NCI-H446 treated with DMSO at 0.1 percent for 48 hours (cell line): Measurements from ENCODE around the gene FMNL3.
"Not testable (repeated sequence)": the region's sequence is repeated elsewhere in the genome, so short reads cannot be mapped to it uniquely, and the experiment has no call there.

Experiments
- DNase-seq: peaks from one replicate; lab custom pipeline; 2025; lab: John Stamatoyannopoulos, UW

FMNL3 gene

GRCh38 chr12:49632986-49633702 lies 74.1 kb downstream of the FMNL3 start:
- no peak for DNase-seq

GRCh38 chr12:49632401-49632800 lies 74.8 kb downstream of the FMNL3 start:
- no peak for DNase-seq

- no peak for DNase-seq
Observed at GRCh38 chr12:49631336-49631907, 75.8 kb downstream of the FMNL3 start.

DNA sequence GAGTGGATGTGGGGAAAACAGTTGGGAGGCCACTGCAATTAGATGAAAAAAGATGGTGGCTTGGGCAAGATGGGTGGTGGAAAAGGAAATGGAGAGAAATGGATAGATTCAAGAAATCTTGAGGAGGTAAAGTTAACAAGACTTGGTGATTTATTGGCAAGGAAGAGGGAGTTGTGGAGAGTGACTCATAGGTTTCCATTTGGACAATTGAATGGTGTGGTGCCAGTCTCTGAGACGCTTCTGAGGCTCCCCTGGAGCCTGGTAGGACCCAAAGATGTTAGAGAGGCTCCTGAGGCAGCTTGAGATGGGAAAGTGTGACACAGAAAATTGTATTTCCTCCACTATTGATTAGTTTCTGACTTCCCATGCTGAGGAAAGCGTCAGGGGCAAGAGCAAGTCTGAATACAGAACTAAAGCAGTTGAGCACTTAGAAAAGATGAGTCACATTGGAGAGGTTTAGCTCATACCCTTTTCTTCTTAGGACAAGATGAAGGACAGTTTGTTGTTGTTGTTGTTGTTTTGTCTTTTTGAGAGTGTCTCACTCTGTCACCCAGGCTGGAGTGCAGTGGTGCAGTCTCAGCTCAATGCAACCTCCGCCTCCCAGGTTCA lies 79.3 kb downstream of the FMNL3 start:
- no peak for DNase-seq

GRCh38 chr12:49626836-49627235 lies 80.4 kb downstream of the FMNL3 start:
- no peak for DNase-seq

GRCh38 chr12:49626169-49626835 lies 80.9 kb downstream of the FMNL3 start:
- DNase-seq, result no peak

GRCh38 chr12:49624921-49625577 lies 82.2 kb downstream of the FMNL3 start:
- no peak for DNase-seq

DNA sequence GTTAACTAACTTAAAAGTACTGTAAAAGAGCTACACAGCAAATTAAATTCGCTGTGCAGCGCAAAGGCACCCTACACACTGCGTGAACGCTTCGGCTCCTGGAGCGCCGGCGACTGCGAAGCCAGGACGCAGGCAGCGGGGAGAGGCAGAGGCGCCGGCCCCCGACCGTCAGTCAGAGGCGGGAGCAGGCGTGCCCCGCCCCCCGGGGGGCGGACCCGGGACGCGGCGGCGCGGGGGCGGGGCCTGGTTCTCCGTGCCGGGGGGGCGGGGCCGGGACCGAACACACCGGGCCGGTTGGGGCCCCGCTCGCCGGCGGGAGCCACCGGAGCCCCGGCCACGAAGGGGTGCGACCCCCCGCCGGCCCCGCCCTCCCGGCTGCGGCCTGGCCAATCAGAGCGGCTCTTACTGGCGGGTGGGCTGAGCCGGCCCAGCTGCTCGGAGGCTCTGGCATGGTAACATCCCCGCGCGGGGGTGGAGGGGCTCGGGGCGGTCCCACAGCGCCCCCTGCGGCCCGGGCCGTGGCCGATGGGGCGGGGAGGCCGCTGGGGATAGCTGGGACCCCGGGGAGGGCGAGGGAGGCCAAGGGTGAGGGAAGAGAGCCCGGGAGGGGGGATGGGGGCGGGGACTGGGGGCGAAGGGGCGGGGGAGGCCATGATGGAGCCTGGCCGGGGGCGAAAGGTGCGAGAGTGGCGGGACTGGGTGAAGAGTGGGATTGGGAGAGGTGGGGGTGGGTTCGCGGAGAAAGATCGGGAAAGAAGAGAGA lies 83.9 kb downstream of the FMNL3 start, which contains the start of gene PRPF40B:
PRPF40B (plus strand) TSS at position 420 of the 763 bp plus-strand sequence; CDS start at position 450, 30 bp downstream.
- DNase-seq, result peak; percentile 72

GRCh38 chr12:49622501-49623141 lies 84.6 kb downstream of the FMNL3 start:
- peak; percentile 49 for DNase-seq

DNA sequence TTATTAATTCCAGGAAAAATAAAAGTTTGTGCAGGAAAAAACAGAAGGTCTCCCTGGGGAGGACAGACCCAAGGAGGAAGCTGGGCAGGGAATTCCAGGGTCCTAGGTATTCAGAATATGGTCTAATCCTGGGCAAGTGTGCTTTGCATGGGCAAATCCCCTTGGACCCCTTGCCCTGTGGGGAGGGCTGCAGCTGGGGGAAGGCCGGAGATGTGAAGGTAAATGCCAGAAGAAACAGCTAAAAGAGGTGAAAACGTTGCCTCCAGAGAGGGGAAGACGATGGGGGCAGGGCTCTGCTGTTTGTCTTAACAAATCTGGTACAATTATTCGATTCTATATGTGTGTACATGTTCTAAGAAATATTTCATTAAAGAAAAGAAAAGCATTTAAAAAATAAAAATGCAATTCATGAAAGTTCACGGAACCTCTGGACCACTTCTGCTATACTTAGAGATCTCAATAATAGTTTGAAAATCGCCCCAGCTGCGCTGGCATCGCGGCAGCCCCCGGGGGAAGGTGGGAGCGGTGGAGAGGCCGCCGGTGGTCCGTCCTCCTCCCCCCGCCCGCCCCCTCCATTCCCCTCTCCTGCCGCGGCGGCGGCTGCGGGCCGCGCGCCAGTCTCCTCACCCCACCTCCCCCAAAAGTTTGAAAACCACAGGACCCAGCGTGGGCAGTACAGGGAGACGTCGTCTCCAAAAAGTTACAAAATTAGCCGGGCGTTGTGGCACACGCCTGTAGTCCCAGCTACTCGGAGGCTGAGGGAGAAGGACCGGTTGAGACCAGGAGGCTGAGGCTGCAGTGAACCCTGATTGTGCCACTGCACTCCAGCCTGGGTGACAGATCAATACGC lies 85.3 kb downstream of the FMNL3 start:
- no peak for DNase-seq

DNA sequence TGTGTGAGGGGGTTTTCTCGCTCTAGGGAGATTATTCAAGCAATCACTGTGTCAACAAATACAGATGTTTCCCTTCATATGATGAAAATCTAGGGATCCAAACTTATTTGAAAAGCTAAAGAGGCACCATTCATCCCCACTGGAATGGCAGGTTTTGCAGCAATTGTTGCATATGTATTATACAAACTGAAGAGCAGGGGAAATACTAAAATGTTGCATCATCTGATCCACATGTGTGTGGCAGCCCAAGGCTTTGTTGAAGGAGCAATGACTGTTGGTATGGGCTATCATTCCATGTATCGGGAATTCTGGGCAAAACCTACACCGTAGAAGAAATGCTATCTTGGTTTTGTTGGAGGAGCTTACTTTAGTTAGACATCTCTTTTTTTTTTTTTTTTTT lies 87.9 kb downstream of the FMNL3 start:
- DNase-seq, result no peak

DNA sequence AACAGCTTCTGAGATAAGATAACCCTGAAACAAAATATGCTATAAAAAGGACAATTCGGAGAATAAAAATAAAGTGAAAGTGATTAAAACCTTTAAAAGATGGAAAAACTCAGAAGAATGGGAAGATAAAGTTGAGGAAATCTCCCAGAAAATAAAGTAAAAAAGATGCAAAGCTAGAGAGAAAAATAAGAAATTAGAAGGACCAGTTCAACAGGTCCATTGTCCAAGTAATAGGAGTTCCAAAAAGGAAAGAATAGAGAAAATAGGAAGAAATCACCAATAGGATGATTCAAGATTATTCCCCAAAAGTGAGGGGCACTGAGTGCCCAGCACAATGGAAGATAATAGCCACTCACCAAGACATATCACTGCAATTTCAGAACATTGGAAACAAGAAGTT lies 88.6 kb downstream of the FMNL3 start:
- DNase-seq, result no peak

DNA sequence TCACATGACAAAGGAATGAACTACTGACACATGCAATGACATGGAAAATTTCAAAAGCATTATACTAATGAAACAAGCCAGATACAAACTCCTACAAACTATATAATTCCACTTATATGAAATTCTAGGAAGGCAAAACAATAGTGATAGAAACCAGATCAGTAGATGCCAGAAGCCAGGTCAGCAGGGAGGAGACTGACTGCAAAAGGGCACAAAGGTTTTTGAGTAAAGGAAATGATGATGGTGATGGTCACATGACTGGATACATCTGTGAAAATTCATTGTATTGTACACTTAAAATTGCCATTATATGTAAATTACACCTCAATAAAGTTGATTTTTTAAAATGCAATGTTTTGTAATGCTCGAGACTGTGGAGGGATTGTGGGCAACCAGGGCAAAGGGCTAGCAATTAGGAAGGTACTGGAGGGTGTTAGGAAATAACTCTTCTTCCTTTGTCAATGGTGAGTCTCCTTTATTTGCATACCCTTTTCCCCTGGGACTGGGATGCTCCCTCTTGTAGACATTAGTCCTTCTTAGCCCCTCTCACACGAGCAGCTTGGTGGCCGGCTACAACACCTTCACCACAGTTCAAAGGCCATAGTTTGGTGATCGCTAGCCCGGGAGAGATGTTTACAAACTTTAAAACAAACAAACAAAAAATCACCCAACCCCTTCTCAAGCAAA lies 90.5 kb downstream of the FMNL3 start:
- no peak for DNase-seq

- DNase-seq, result no peak
Observed at GRCh38 chr12:49615725-49616124, 91.5 kb downstream of the FMNL3 start.

DNA sequence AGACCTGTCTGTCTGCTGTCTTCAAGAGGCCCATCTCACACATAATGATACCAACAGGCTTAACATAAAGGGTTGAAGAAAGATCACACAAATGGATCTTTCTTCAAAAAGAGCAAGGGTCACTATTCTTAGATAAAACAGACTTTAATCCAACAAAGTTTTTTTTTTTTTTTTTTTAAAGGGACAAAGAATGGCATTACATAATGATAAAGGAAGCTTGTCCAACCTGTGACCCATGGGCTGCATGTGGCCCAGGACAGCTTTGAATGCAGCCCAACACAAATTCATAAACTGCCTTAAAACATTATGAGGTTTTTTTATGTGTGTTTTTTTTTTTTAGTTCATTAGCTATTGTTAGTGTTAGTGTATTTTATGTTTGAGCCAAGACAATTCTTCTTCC lies 95.0 kb downstream of the FMNL3 start:
- no peak for DNase-seq

DNA sequence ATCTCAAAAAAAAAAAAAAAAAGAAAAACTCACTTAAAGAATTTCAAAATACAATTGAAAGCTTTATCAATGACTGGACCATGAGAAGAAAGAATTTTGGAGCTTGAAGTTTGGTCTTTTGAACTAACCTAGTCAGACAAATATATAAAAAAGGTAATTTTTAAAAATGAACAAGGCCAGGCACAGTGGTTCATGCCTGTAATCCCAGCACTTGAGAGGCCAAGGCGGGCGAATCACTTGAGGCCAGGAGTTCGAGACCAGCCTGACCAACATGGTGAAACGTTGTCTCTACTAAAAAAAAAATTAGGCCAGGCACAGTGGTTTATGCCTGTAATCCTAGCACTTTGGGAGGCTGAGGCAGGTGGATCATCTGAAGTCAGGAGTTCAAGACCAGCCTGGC lies 96.4 kb downstream of the FMNL3 start:
- DNase-seq, result not testable (repeated sequence)

GRCh38 chr12:49609875-49610154 lies 97.4 kb downstream of the FMNL3 start:
- DNase-seq, result no peak

DNA sequence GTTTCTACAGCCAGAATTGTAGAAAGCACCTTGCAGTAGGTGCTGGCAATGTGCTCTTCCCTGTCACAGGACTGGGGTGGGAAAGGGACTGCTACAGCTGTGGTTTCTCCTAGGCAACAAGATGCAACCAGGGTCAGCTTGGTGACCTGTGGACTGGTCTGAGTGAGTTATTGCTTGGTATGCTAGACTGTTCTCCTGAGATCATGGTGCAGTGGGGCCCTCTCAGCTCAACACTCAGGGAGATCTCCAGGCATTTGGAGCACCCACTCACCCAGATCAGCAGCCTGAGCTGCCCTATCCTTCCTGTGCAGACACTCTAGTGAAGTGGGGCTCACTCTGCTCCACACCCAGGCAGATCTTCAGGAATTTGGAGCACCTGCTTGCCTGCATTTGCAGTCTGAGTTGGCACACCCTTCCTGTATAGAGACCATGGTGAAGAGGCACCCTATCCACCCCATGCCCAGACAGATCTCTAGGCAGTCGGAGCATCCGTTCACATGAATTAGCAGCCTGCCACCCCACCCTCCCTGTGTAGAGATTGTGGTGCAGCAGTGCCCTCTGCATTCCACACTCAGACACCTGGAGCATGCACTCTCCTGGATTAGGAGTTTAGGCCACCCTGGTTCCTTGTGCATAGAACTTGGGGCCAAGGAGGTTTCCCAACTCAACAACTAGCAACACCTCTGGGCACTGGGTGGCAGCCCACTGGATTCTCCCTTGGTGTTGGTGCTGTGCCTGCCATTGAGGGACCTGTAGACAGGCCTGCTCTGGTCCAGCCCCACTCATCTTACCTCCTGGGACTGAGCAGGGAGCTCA lies 97.9 kb downstream of the FMNL3 start:
- DNase-seq, result no peak

GRCh38 chr12:49605539-49605938 lies 101.7 kb downstream of the FMNL3 start, which contains the start of gene FAM186B:
Gene FAM186B, minus strand, starts transcription at chr12:49605639. Its CDS starts 162 bp downstream, at chr12:49605477.
- DNase-seq, result not testable (repeated sequence)
